Transverse colon (tissue), 4 donors: ENCODE data around the gene RGS7. TPM values are rescaled to one million over a fixed set of nuclear protein-coding genes. Genes with fewer than 3 reads are reported as not detected.
"Not testable (repeated sequence)": the region's sequence is repeated elsewhere in the genome, so short reads cannot be mapped to it uniquely, and the experiment has no call there.

ENCODE experiments used
- DNase-seq: peaks from one replicate; pipeline ENCODE4 v3.0.0-alpha.2; 2019
- H3K27ac ChIP-seq, 4 donors: fragments of 200-600 bp; sonication (generic); 2 replicates each; pipeline ENCODE4 v1.5.1; 2016 to 2018; ENCODE audit warnings: inconsistent platforms in 4 of 4
- H3K27me3 ChIP-seq: fragments of 200-600 bp; sonication (generic); 2 replicates; pipeline ENCODE4 v1.5.1; 2017; ENCODE audit warnings: inconsistent platforms
- H3K36me3 ChIP-seq, 4 donors: fragments of 200-600 bp; sonication (generic); 2 replicates each; pipeline ENCODE4 v1.5.1; 2017 to 2019; ENCODE audit warnings: inconsistent platforms in 4 of 4
- H3K4me1 ChIP-seq, 4 donors: fragments of 200-600 bp; sonication (generic); 2 replicates each; pipeline ENCODE4 v1.5.1; 2017 to 2020; ENCODE audit warnings: inconsistent platforms in 4 of 4
- H3K4me3 ChIP-seq, 4 donors: fragments of 200-600 bp; sonication (generic); 1 replicate in 1 of 4; 2 replicates in 3 of 4; pipeline versions ENCODE4 v1.5.1 to v1.6.1; 2017 to 2019; ENCODE audit warnings: inconsistent platforms in 4 of 4
- H3K9me3 ChIP-seq, 2 donors: fragments of 200-600 bp; sonication (generic); 2 replicates each; pipeline ENCODE4 v1.5.1; 2017 to 2019; ENCODE audit warnings: inconsistent platforms in 2 of 2
- EP300 ChIP-seq: sonication (generic); formaldehyde crosslinking; IDR thresholded peaks from one replicate; pipeline ENCODE4 v1.6.1; 2017; ENCODE audit warnings: antibody characterized with exemption, low read depth
- POLR2A ChIP-seq: fragments of 450-650 bp; IDR thresholded peaks from one replicate; pipeline ENCODE4 v1.6.1; 2016; ENCODE audit warnings: antibody characterized with exemption, mild to moderate bottlenecking, moderate library complexity
- POLR2AphosphoS5 ChIP-seq, 3 donors: sonication (generic); formaldehyde crosslinking; IDR thresholded peaks; one replicate each; pipeline ENCODE4 v1.6.1; 2016; ENCODE audit warnings: antibody characterized with exemption in 3 of 3
- WGBS, 2 donors: methylation state at CpG; one replicate each; pipeline ENCODE4 v1.1.5; 2018; ENCODE audit warnings: low coverage in 1 of 2; 5-methylcytosine and 5-hydroxymethylcytosine counted together
- in situ Hi-C, 4 donors: fragments of 200-750 bp; cut with MboI; loops; one replicate each; pipeline versions ENCODE4 v1.15.0 to v1.15.1; 2017; ENCODE audit warnings: low sequenced_read_pairs in 3 of 4, low pct_ligation_motif_present in 1 of 4, low pct_unique_long_range_greater_than_20kb in 1 of 4
- intact Hi-C: fragments of 100-400 bp; cut with DNase I; formaldehyde crosslinking; loops from one replicate; pipeline ENCODE4 v1.15.1; 2023; ENCODE audit warnings: low total_unique reads
- total RNA-seq, 4 donors: library from RNA; depleted of rRNA; stranded (reverse); fragments of >200 nt; gene quantifications; one replicate each; pipeline ENCODE4 v1.1.0, GENCODE V29; 2016
- TF ChIP-seq, protein P1 (sequence below), 5 experiments: fragments of 200-600 bp in 3 of 5; fragments of 450-650 bp in 2 of 5; sonication (generic) in 3 of 5; IDR thresholded peaks; 1 replicate in 2 of 5; 2 replicates in 3 of 5; pipeline ENCODE4 v1.5.1; 2016 to 2017; ENCODE audit warnings: antibody characterized with exemption in 5 of 5, inconsistent platforms in 3 of 5, mild to moderate bottlenecking in 2 of 5, moderate library complexity in 1 of 5

The RGS7 gene
- total RNA-seq, 4 donors from 2014 or later, result 1.5 to 2.0 TPM; not detected in 2

DNA sequence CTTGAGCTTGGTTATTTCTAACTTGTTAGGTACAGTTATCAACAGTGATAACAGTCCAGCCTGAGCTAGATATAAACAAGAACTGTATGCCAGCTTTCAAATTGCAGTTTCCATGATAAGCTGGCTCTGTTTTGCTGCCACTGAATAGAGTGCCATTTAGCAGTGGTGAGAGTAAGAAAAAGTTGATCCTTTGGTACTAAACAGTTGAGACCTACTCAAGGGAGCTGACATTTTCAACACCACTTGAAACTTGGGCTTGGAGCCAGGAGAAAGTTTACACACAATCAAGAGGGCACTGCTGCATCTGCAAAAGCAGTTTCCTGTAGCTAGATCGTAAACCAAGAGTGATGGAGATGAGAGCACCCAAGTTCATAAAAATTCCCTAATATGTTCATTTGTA lies 131.3 kb downstream of the RGS7 start:
- H3K27ac ChIP-seq, result no peak overlapping the region
- no peak for DNase-seq
- H3K4me3 ChIP-seq, result no peak overlapping the region
- WGBS, 2 donors, result 0 to 5% methylated on average over 1 of the region's 1 CpG
- no peaks in the 10 kb centered on the region for H3K27me3 ChIP-seq
- TF ChIP-seq POLR2A (no peak), EP300 (no peak), POLR2AphosphoS5 (IDR thresholded peaks at IDR 0.05) (no peak)
- TF ChIP-seq, protein P1, sequence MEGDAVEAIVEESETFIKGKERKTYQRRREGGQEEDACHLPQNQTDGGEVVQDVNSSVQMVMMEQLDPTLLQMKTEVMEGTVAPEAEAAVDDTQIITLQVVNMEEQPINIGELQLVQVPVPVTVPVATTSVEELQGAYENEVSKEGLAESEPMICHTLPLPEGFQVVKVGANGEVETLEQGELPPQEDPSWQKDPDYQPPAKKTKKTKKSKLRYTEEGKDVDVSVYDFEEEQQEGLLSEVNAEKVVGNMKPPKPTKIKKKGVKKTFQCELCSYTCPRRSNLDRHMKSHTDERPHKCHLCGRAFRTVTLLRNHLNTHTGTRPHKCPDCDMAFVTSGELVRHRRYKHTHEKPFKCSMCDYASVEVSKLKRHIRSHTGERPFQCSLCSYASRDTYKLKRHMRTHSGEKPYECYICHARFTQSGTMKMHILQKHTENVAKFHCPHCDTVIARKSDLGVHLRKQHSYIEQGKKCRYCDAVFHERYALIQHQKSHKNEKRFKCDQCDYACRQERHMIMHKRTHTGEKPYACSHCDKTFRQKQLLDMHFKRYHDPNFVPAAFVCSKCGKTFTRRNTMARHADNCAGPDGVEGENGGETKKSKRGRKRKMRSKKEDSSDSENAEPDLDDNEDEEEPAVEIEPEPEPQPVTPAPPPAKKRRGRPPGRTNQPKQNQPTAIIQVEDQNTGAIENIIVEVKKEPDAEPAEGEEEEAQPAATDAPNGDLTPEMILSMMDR (IDR thresholded peaks at IDR 0.05), result no peak
- peaks cover 0 to 22% (median 2%) of the 10 kb centered on the region in 4 donors for H3K4me1 ChIP-seq
- H3K9me3 ChIP-seq, result peaks cover 0 to 3% of the 10 kb centered on the region in 2 donors
- in situ Hi-C loops (no loop called here), intact Hi-C loops (no loop called here)
- no peaks in the 10 kb centered on the region for H3K36me3 ChIP-seq

DNA sequence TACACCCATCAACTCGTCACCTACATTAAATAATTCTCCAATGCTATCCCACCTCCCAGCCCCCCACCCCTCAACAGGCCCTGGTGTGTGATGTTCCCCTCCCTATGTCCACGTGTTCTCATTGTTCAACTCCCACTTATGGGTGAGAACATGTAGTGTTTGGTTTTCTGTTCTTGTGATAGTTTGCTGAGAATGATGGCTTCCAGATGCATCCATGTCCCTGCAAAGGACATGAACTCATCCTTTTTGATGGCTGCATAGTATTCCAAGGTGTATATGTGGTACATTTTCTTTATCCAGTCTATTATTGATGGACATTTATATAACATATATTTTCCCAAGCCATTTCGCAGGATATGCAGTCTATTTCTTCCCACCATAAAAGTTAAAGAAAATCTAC lies 132.8 kb downstream of the RGS7 start:
- WGBS, 2 donors, result 79 to 92% methylated on average over 3 of the region's 3 CpGs
- H3K9me3 ChIP-seq, H3K36me3 ChIP-seq, intact Hi-C loops, H3K27me3 ChIP-seq, H3K4me3 ChIP-seq, H3K27ac ChIP-seq, in situ Hi-C loops, DNase-seq: not testable (repeated sequence)
- peaks cover 0 to 15% (median 2%) of the 10 kb centered on the region in 4 donors for H3K4me1 ChIP-seq

- WGBS, 2 donors, result 87 to 94% methylated on average over 4 of the region's 4 CpGs
- H3K9me3 ChIP-seq, DNase-seq, H3K27ac ChIP-seq, intact Hi-C loops, H3K36me3 ChIP-seq, H3K4me3 ChIP-seq, H3K27me3 ChIP-seq, in situ Hi-C loops, H3K4me1 ChIP-seq: not testable (repeated sequence)
Observed at GRCh38 chr1:241222813-241223212, 134.2 kb downstream of the RGS7 start.

GRCh38 chr1:241221319-241221718 lies 135.7 kb downstream of the RGS7 start:
- no peaks in the 10 kb centered on the region for H3K36me3 ChIP-seq
- no peaks in the 10 kb centered on the region for H3K4me1 ChIP-seq
- in situ Hi-C loops, result no loop called here
- no peak for DNase-seq
- no peak overlapping the region for H3K4me3 ChIP-seq
- no peaks in the 10 kb centered on the region for H3K27me3 ChIP-seq
- TF ChIP-seq POLR2A, result no peak
- no peak for TF ChIP-seq EP300
- no peak for TF ChIP-seq POLR2AphosphoS5 (IDR thresholded peaks at IDR 0.05)
- TF ChIP-seq, protein P1 (IDR thresholded peaks at IDR 0.05), result no peak
- intact Hi-C loops, result no loop called here
- 40 to 41% methylated on average over 4 to 6 of the region's 6 CpGs for WGBS, 2 donors
- H3K27ac ChIP-seq, result no peak overlapping the region
- peaks cover 0 to 10% of the 10 kb centered on the region in 2 donors for H3K9me3 ChIP-seq

GRCh38 chr1:241220913-241221312 lies 136.1 kb downstream of the RGS7 start:
- H3K9me3 ChIP-seq, H3K36me3 ChIP-seq, intact Hi-C loops, H3K4me1 ChIP-seq, in situ Hi-C loops, DNase-seq, H3K4me3 ChIP-seq, H3K27ac ChIP-seq, H3K27me3 ChIP-seq: not testable (repeated sequence)
- 87 to 100% methylated on average over 1 of the region's 1 CpG for WGBS, 2 donors

- Histone ChIP-seq H3K36me3 (no peaks in the 10 kb centered on the region), H3K27me3 (no peaks in the 10 kb centered on the region), H3K9me3 (peaks cover 0 to 10% of the 10 kb centered on the region in 2 donors), H3K4me1 (peaks cover 0 to 6% (median 0%) of the 10 kb centered on the region in 4 donors), H3K4me3 (no peak overlapping the region), H3K27ac (no peak overlapping the region)
- in situ Hi-C loops, result no loop called here
- 40 to 45% methylated on average over 1 to 2 of the region's 2 CpGs for WGBS, 2 donors
- TF ChIP-seq, protein P1 (IDR thresholded peaks at IDR 0.05), result no peak
- TF ChIP-seq POLR2A, result no peak
- no peak for TF ChIP-seq POLR2AphosphoS5 (IDR thresholded peaks at IDR 0.05)
- no peak for TF ChIP-seq EP300
- no peak for DNase-seq
- intact Hi-C loops, result no loop called here
Observed at GRCh38 chr1:241219449-241219848, 137.6 kb downstream of the RGS7 start.
